HG03064 (cell line): ENCODE measurements around the gene TNPO2.
A peak's percentile ranks its signal among the peaks of the same experiment; 100 is the strongest.
"Not testable (repeated sequence)": the region's sequence is repeated elsewhere in the genome, so short reads cannot be mapped to it uniquely, and the experiment has no call there.

Experiments
- ATAC-seq: cut with Tn5 transposase; IDR thresholded peaks from one replicate; pipeline ENCODE4 v1.9.1; 2021; ENCODE audit warnings: low read depth; ENCODE audit not compliant: unreplicated experiment

Gene TNPO2

DNA sequence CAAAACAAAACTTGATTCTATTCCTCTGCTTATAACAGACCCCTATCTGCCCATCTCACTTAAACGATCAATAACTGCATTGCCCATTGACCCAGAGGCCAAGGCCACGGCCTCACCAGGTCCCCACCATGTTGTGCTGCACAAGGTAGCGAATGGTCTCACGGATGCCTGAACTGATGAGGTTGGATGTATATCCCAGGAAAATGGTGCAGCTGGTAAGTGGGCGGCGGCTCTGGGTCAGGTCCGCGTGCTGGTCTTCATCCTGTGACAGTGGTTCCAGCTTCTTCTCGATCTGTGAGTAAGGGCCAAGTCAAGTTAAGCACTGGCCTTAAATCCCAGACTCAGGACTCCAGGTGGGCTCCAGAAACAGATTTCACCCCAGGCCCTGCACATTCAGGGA, 43.7 kb downstream of the TNPO2 start:
- ATAC-seq, result no peak

- not testable (repeated sequence) for ATAC-seq
Measured at GRCh38 chr19:12678039-12678438, 45.7 kb downstream of the TNPO2 start.

- no peak for ATAC-seq
Measured at GRCh38 chr19:12676928-12677327, 46.8 kb downstream of the TNPO2 start.

DNA sequence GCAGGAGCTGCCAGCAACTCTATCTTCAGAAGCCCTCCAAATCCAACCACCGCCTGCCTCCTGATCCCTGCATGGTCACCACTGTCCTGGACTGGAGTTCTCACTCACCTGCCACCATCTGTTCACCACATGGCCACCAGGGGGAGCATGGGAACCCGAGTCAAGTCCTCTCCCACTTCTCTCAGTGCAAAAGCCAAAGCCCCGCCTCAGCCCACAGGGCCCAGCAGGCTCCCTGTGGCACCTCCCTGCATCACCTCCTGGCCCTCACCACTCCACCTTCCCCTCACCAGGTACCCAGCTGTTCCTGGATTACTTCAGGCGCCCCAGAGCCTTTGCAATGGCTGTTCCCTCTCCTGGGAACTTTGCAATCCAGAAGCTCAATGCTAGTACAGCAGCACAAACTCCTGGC, 47.3 kb downstream of the TNPO2 start:
- no peak for ATAC-seq

GRCh38 chr19:12675940-12676339, 47.8 kb downstream of the TNPO2 start:
- no peak for ATAC-seq

DNA sequence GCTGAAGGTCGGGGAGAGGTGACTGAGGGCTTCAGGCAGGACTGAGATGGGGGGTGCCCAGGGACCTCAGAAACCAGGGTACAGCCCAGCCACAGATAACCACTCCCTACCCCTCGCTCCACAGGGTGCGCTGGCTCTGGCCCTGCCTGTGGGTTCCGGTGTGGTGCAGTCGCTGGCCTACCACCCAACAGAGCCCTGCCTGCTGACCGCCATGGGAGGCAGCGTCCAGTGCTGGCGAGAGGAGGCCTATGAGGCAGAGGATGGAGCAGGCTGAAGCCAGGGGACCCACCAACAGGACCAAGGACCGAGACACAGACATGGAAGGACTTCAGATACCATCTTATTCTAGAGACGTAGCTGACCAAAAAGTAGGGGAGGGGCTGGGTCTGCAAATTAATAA, 48.3 kb downstream of the TNPO2 start:
- ATAC-seq, result no peak

GRCh38 chr19:12672744-12673143, 51.0 kb downstream of the TNPO2 start:
- ATAC-seq, result no peak

DNA sequence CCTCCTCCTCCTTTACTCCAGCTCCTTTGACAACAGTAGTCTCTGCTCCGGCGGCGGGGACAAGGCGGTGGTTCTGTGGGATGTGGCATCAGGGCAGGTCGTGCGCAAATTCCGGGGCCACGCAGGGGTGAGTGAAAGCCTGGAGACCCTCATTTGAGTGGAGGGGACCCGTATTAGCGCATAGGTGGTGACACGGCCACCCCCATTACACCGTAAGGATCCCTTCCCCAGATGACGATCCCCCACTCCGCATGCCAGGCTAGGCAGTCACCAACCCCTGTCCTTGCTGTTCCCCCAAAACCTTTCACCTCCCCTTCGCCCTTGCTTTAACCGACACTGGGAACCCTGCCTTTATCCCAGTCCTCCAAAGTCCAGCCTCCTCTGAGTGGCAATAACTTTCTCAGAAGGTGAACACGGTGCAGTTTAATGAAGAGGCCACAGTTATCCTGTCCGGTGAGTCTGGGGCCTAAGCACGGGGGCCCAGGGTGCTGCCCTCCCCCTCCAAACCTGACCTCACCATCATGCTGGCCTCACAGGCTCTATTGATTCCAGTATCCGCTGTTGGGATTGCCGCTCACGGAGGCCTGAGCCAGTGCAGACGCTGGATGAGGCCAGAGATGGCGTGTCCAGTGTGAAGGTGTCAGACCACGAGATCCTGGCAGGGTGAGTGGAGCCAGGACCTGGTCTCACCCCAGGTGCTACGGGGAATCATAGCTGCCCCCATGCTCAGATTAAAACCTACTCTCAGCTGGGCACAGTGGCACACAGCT, 53.4 kb downstream of the TNPO2 start:
- no peak for ATAC-seq

DNA sequence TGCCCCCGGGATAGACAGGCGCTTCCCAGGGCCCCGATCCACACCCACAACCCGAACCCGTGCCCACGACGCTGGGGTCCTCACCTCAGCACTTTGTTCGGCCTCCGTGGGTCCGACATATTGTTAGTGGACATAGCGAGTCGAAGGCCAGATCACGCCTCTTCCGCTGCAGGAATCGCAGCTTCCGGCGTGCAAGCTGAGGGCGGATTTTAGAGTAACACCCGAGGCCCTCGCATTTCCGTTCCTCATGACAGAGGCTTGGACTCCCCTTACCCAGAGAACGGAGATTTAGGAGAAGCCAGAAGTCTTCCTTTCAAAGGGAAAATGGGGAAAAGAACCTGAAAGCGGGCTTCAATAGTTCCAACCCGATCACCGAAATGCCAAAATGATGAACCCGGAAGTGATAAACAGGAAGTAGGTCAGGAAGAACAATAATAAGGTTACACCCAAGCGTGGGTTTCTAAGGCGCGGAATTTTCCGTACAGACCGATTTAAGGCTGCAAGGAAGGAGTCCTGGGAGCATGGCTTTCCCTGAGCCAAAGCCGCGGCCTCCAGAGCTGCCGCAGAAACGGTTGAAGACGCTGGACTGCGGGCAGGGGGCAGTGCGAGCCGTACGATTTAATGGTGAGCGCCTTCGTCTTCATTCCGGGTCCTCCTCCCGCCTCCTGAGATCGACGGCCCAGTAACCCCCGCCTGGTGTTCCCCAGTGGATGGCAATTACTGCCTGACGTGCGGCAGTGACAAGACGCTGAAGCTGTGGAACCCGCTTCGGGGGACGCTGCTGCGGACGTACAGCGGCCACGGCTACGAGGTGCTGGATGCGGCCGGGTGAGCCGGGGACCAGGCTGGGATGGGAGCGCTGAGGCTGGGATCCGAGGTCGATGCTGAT, 54.2 kb downstream of the TNPO2 start:
- ATAC-seq, result no peak

DNA sequence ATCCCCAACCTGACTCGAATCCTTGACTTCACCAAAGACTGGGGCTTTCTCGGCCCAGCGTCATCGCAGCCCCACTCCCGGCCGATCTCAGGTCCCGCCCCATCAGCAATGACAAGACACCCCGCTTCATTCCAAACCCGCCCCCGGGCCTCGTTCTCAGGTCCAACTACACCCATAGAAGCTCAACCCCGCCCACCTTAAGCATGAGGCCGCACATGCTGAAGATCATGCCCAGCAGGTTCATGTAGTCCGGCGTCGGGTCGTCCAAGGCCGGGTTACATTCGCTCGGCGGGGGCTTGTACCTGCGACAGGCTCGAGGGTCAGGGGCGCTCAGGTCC, 54.8 kb downstream of the TNPO2 start:
- ATAC-seq, result no peak

DNA sequence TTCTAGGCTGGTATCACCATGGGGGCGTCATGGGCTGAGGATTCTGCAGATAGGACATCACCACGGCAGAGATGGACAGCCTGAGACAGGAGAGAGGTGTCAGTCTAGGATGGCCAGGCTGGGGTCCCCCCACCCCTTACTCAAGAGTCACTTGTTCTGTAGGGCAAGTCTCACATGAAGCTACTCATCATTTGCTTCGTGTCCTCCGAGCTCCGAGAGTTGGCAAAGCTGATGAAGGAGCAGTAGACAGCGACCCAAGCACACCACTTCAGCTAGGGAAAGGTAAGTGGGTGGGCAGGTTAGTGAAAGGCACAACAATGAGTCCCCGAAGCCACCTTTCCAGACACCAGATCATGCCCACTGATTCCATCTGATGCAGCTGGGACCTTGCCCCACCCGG, 55.4 kb downstream of the TNPO2 start:
- ATAC-seq, result no peak

DNA sequence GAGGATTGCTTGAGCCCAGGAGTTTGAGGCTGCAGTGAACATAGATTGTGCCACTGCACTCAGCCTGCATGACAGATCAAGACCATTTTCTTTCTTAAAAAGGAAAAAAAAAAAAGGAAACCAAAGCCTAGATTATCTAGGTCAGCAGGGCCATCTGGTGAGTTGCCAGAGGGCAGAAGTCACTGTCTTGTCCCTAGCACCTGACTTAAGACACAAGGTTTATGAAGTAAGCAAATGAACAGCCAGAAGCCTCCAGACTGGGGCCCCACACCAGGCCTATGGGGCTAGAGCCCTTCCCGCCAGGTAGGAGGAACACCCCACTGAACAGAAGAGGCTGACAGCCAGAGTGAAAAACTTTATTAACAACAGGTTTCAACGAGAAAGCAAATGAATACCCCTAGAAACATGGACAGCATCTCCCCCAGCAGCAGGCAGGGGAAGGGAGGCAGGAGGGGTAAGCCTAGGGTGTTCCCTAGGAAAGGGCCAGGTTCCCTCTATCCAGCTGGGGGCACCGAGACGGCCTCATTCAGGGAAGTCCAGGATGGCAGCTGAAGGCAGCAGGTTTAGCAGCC, 55.9 kb downstream of the TNPO2 start:
- no peak for ATAC-seq

- ATAC-seq, result peak; percentile 46
Measured at GRCh38 chr19:12666265-12667048, 57.3 kb downstream of the TNPO2 start, which contains the start of the genes MAN2B1 and WDR83. MAN2B1 (minus strand) TSS chr19:12666742; CDS start chr19:12666701, 41 bp downstream. WDR83 (plus strand) TSS chr19:12666807; CDS start chr19:12669791, 2,984 bp downstream.

DNA sequence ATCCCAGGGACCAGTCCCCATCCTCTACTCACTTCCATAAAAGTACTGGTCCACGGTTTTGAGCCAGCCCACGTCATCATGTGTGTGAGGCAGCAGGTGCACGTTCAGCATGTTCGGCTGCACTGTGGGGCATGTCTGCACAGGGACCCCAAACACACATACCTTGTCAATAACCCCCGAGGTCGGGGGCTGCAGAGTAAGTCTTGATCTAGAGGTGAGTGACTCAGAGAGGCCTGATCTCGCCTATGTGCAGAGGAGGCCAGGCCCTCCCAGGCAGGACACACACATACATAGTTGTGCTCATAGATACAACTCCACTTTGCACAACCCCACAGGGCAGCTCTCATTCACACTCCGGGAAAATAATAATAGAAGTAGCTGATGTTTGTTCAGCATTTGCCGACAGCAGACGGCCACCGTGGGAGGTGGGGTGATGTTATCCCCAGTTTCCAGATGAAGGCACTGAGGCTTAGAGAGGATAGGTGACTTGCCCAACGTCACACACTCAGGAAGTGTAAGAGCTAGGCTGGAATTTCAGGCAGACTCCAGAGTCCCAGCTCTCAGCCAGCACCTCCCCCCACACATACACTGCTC, 58.0 kb downstream of the TNPO2 start:
- ATAC-seq, result no peak

GRCh38 chr19:12665281-12665573, 58.5 kb downstream of the TNPO2 start:
- no peak for ATAC-seq

DNA sequence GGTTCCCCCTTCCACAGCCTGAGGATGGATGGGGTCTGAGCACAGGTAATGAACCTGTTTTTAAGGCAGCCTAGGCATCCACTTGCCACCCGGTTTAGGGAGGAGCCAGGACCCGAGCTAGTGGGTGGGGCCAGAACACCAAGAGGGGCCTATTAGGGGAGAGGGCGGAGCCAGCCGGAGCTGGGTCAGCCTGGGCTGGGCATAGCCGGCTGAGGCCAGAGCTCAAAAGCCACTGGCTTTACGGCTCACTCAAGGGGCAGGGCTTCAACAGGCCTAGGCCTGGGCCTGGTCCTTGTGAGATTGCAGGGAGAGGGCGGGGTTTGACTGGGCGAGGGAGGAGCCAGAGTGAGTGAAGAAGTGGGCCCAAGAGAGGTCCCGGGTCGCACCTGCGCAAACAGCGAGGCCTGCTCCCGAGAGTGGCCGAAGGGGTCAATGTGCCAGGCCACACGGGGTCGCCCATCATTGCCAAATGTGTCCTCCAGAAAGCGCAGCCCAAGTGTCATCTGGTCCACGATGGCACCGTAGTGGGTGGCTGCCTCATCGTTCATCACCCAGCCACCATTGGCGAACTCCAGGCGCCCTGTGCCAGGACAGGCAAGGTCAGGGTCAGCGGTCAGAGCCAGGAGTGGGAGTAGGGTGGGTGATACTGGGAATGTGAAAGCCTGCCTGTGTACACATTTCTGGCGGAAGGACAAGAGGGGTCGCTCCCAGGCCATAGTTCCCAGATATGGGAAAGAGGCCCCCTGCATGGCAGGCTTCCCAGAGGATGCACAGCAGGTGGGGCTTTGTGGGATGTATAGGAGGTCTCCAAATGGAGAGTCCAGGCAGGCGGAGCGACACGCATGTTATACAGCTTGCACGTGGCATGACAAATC, 59.1 kb downstream of the TNPO2 start:
- ATAC-seq, result no peak

DNA sequence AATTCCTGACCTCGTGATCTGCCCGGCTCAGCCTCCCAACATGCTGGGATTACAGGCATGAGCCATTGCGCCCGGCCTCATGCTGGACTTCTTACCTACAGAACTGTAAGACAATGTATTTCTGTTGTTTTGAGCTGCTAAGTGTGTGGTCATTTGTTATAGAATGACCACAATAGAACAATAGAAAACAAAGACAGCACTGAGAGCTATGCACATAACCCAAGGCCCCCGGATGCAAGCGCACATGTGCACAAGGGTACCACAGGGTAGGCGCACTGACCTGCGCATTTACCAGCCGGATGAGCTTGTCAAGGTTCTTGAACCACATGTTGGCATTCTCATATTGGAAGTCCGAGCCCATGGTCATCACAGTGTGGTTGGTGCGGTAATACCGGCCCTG, 62.8 kb downstream of the TNPO2 start:
- ATAC-seq, result no peak

GRCh38 chr19:12657966-12658365, 65.8 kb downstream of the TNPO2 start:
- ATAC-seq, result no peak

DNA sequence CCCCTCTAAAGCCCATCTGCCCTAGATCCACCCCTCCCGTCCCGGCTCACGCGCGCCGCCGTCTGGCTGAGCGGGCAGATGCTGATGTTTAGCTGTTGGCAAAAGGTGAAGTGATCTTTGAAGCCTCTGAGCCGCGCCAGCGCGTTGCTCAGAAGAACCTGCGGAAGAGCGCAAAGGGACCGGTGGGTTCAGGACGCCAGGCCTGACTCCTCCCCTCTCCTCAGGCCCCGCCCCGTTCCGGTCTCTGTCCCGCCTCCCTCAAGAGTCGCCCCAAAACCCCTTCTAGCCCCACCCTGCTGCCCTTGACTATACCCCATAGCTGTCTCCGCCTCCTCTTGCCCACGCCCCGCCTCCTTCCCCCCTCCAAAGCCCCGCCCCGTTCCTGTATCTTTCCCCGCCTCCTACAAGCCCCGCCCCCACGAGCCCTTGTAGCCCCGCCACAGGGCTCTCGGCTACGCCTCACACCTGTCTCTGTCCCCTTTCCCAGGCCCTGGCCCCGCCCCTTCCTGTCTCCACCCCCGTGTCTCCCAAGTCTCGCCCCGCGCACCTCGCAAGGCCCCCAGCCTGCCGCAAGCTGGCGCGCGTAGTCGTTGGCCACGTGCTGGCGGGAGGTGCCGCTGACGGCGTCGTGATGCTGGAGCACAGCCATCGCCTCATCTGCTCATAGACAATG, 66.7 kb downstream of the TNPO2 start:
- no peak for ATAC-seq
